Natural killer cell (primary cell): ENCODE measurements around the gene CD79B. TPM values are rescaled to one million over a fixed set of nuclear protein-coding genes. Genes with fewer than 3 reads are reported as not detected.
A peak's percentile ranks its signal among the peaks of the same experiment; 100 is the strongest.

Source experiments
- ATAC-seq, 3 donors: fragments of 150-1000 bp in 2 of 3; fragments of 200-7000 bp in 1 of 3; cut with Tn5 transposase; 1 replicate in 1 of 3; 2 replicates in 2 of 3; pipeline ENCODE4 v1.10.0; 2021; ENCODE audit warnings: mild to moderate bottlenecking in 2 of 3, moderate library complexity in 2 of 3
- DNase-seq, 2 donors: peaks; one replicate each; pipeline versions ENCODE4 v3.0.0 to v3.0.0-alpha.2; 2013 to 2021; ENCODE audit warnings: mixed read lengths in 1 of 2
- H3K27ac ChIP-seq: one replicate; pipeline ENCODE4 v1.5.1; 2013; ENCODE audit warnings: mild to moderate bottlenecking, low read length
- H3K27me3 ChIP-seq: one replicate; pipeline ENCODE4 v1.6.1; 2013; ENCODE audit warnings: low read length; ENCODE audit not compliant: control insufficient read depth, insufficient read depth
- H3K36me3 ChIP-seq: one replicate; pipeline ENCODE4 v1.6.1; 2013; ENCODE audit warnings: low read length; ENCODE audit not compliant: control insufficient read depth, insufficient read depth
- H3K4me1 ChIP-seq: one replicate; pipeline ENCODE4 v1.6.1; 2013; ENCODE audit warnings: low read length; ENCODE audit not compliant: control insufficient read depth, insufficient read depth
- H3K4me3 ChIP-seq: one replicate; pipeline ENCODE4 v1.5.1; 2013; ENCODE audit warnings: low read length
- H3K9me3 ChIP-seq: one replicate; pipeline ENCODE4 v1.6.1; 2013; ENCODE audit warnings: low read length; ENCODE audit not compliant: control insufficient read depth, insufficient read depth
- H3K27ac Mint-ChIP-seq, 2 donors: one replicate each; pipeline ENCODE4 v1.8.0; 2022; ENCODE audit warnings: mild to moderate bottlenecking in 2 of 2, mixed read lengths in 2 of 2, moderate library complexity in 1 of 2
- H3K27me3 Mint-ChIP-seq, 2 donors: one replicate each; pipeline ENCODE4 v1.8.0; 2022; ENCODE audit warnings: low read depth in 2 of 2, mixed read lengths in 2 of 2
- H3K36me3 Mint-ChIP-seq: one replicate; pipeline ENCODE4 v1.8.0; 2022; ENCODE audit warnings: mixed read lengths
- H3K4me1 Mint-ChIP-seq, 2 donors: one replicate each; pipeline ENCODE4 v1.8.0; 2022; ENCODE audit warnings: mixed read lengths in 2 of 2
- H3K4me3 Mint-ChIP-seq: one replicate; pipeline ENCODE4 v1.8.0; 2022; ENCODE audit warnings: mild to moderate bottlenecking, moderate library complexity, mixed read lengths
- H3K9me3 Mint-ChIP-seq, 2 donors: one replicate each; pipeline ENCODE4 v1.8.0; 2022; ENCODE audit warnings: mixed read lengths in 2 of 2
- CTCF ChIP-seq: fragments of 200-600 bp; IDR thresholded peaks from one replicate; pipeline ENCODE4 v1.8.0; 2022; ENCODE audit warnings: antibody characterized with exemption
- WGBS: methylation state at CpG from one replicate; pipeline ENCODE4 v1.1.7; 2013; ENCODE audit warnings: missing lambda C conversion rate; ENCODE audit not compliant: insufficient coverage; 5-methylcytosine and 5-hydroxymethylcytosine counted together
- intact Hi-C: fragments of 100-400 bp; cut with micrococcal nuclease; formaldehyde crosslinking; loops from one replicate; pipeline ENCODE4 v1.14.2; 2022
- total RNA-seq, 4 donors: library from RNA; stranded (reverse); fragments of 120-200 nt in 1 of 4; gene quantifications; one replicate each; pipeline versions ENCODE4 v1.2.3 to v1.2.4, GENCODE V29; 2013 to 2022

Gene CD79B
- 10 to 100 TPM; 26.9 to 28.9 (median 27.2) TPM for total RNA-seq
- 302 TPM for total RNA-seq (2013)

GRCh38 chr17:63931981-63932561 lies at the start of gene CD79B:
Gene CD79B (minus strand): TSS chr17:63932331. CDS start chr17:63932261, 70 bp downstream.
- peak within 1 kb of the TSS; percentile 17 for H3K27ac ChIP-seq
- H3K4me1 Mint-ChIP-seq: peaks cover 13 to 30% of the 10 kb centered on the region in 2 donors
- H3K9me3 Mint-ChIP-seq: no peaks in the 10 kb centered on the region
- no peak for TF ChIP-seq CTCF
- no peaks in the 10 kb centered on the region for H3K9me3 ChIP-seq
- no peaks in the 10 kb centered on the region for H3K27me3 ChIP-seq
- peaks cover 14% of the 10 kb centered on the region for H3K36me3 ChIP-seq
- H3K4me1 ChIP-seq: peaks cover 48% of the 10 kb centered on the region
- ATAC-seq: peak; percentile 68 to 82 (median 76)
- H3K4me3 ChIP-seq: peak within 1 kb of the TSS; percentile 51
- H3K27ac Mint-ChIP-seq: peak within 1 kb of the TSS; percentile 80 to 95
- H3K4me3 Mint-ChIP-seq: peak within 1 kb of the TSS; percentile 91
- H3K27me3 Mint-ChIP-seq: no peaks in the 10 kb centered on the region
- intact Hi-C loops: no loop called here
- 7% methylated on average over 19 of the region's 19 CpGs for WGBS
- DNase-seq: peak; percentile 28 to 55
- H3K36me3 Mint-ChIP-seq: no peaks in the 10 kb centered on the region

GRCh38 chr17:63978272-63979200 lies 46.4 kb upstream of the CD79B start:
- TF ChIP-seq CTCF: no peak
- no peaks in the 10 kb centered on the region for H3K36me3 Mint-ChIP-seq
- 87% methylated on average over 13 of the region's 13 CpGs for WGBS

GRCh38 chr17:63976702-63977101 lies 44.6 kb upstream of the CD79B start:
- H3K27me3 ChIP-seq: no peaks in the 10 kb centered on the region
- H3K36me3 Mint-ChIP-seq: no peaks in the 10 kb centered on the region
- no peak overlapping the region for H3K4me3 Mint-ChIP-seq
- H3K9me3 ChIP-seq: no peaks in the 10 kb centered on the region
- 66% methylated on average over 3 of the region's 3 CpGs for WGBS
- no peak overlapping the region for H3K4me3 ChIP-seq
- no peaks in the 10 kb centered on the region for H3K36me3 ChIP-seq
- ATAC-seq (no peak), DNase-seq (no peak)
- H3K27ac ChIP-seq: no peak overlapping the region
- no peaks in the 10 kb centered on the region for H3K9me3 Mint-ChIP-seq
- H3K27me3 Mint-ChIP-seq: peaks cover 0 to 3% of the 10 kb centered on the region in 2 donors
- H3K4me1 ChIP-seq: no peaks in the 10 kb centered on the region
- intact Hi-C loops: no loop called here
- H3K27ac Mint-ChIP-seq: no peak overlapping the region
- no peak for TF ChIP-seq CTCF
- peaks cover 0 to 13% of the 10 kb centered on the region in 2 donors for H3K4me1 Mint-ChIP-seq

More at GRCh38 chr17:63978272-63979200, 46.4 kb upstream of the CD79B start:
- intact Hi-C loops: no loop called here
- no peaks in the 10 kb centered on the region for H3K9me3 ChIP-seq
- no peaks in the 10 kb centered on the region for H3K9me3 Mint-ChIP-seq
- no peak overlapping the region for H3K4me3 Mint-ChIP-seq
- no peak overlapping the region for H3K27ac ChIP-seq
- no peaks in the 10 kb centered on the region for H3K27me3 Mint-ChIP-seq
- no peak overlapping the region for H3K27ac Mint-ChIP-seq
- no peak overlapping the region for H3K4me3 ChIP-seq
- peaks cover 5% of the 10 kb centered on the region for H3K4me1 ChIP-seq
- peaks cover 0 to 10% of the 10 kb centered on the region in 2 donors for H3K4me1 Mint-ChIP-seq
- no peaks in the 10 kb centered on the region for H3K36me3 ChIP-seq
- no peak for ATAC-seq
- H3K27me3 ChIP-seq: no peaks in the 10 kb centered on the region
- DNase-seq: no peak
